GM11168 (cell line): ENCODE data around the gene BBS1.

Experiments
- in situ Hi-C: fragments of 300-500 bp; cut with MboI; formaldehyde crosslinking; loops from one replicate; pipeline ENCODE4 v1.12.0; 2022; ENCODE audit warnings: low sequenced_read_pairs; ENCODE audit not compliant: unreplicated experiment

Gene BBS1

GRCh38 chr11:66548041-66548440 lies 37.6 kb downstream of the BBS1 start:
- in situ Hi-C loops = no loop called here

- in situ Hi-C loops = no loop called here
These were observed 38.6 kb downstream of the BBS1 start for GRCh38 chr11:66548774-66549630.

GRCh38 chr11:66549696-66550095 lies 39.3 kb downstream of the BBS1 start:
- in situ Hi-C loops = no loop called here

GRCh38 chr11:66550887-66551286 lies 40.5 kb downstream of the BBS1 start:
- in situ Hi-C loops = no loop called here

GRCh38 chr11:66554602-66555001 lies 44.2 kb downstream of the BBS1 start:
- in situ Hi-C loops = no loop called here

GRCh38 chr11:66555416-66555815 lies 45.0 kb downstream of the BBS1 start:
- in situ Hi-C loops = no loop called here

- in situ Hi-C loops = no loop called here
These were observed 45.7 kb downstream of the BBS1 start for GRCh38 chr11:66556086-66556485.

GRCh38 chr11:66557733-66558326 lies 47.4 kb downstream of the BBS1 start:
- in situ Hi-C loops = no loop called here

GRCh38 chr11:66559142-66559865 lies 48.9 kb downstream of the BBS1 start:
- in situ Hi-C loops = no loop called here

GRCh38 chr11:66559866-66560676 lies 49.6 kb downstream of the BBS1 start:
- in situ Hi-C loops = no loop called here

- in situ Hi-C loops = no loop called here
These were observed 50.9 kb downstream of the BBS1 start for GRCh38 chr11:66561178-66561974.

GRCh38 chr11:66561975-66562248 lies 51.5 kb downstream of the BBS1 start:
- in situ Hi-C loops = no loop called here

- in situ Hi-C loops = no loop called here
These were observed 51.8 kb downstream of the BBS1 start for GRCh38 chr11:66562275-66562674.

GRCh38 chr11:66562907-66563583 lies 52.6 kb downstream of the BBS1 start:
- in situ Hi-C loops = no loop called here

GRCh38 chr11:66563832-66564231 lies 53.4 kb downstream of the BBS1 start:
- in situ Hi-C loops = no loop called here

GRCh38 chr11:66564538-66564937 lies 54.1 kb downstream of the BBS1 start:
- in situ Hi-C loops = no loop called here

GRCh38 chr11:66564984-66565383 lies 54.5 kb downstream of the BBS1 start:
- in situ Hi-C loops = no loop called here

GRCh38 chr11:66566221-66566620 lies 55.8 kb downstream of the BBS1 start:
- in situ Hi-C loops = no loop called here

- in situ Hi-C loops = no loop called here
These were observed 57.3 kb downstream of the BBS1 start for GRCh38 chr11:66567787-66568123.
